Embryonic facial prominence (tissue), 1 donor: ENCODE measurements around the gene C8B.

Experiments used
- DNase-seq: peaks from one replicate; pipeline ENCODE4 v3.0.0-alpha.2; 2016; ENCODE audit errors: extremely low spot score

C8B gene

GRCh38 chr1:56931686-56932085, 34.1 kb downstream of the C8B start:
- DNase-seq = no peak

- no peak for DNase-seq
These were observed 34.6 kb downstream of the C8B start for GRCh38 chr1:56931211-56931610.

GRCh38 chr1:56929492-56929891, 36.3 kb downstream of the C8B start:
- no peak for DNase-seq

- DNase-seq = no peak
These were observed 37.8 kb downstream of the C8B start for GRCh38 chr1:56927986-56928385.

GRCh38 chr1:56927171-56927570, 38.6 kb downstream of the C8B start:
- no peak for DNase-seq

- no peak for DNase-seq
These were observed 40.6 kb downstream of the C8B start for GRCh38 chr1:56925193-56925592.

- no peak for DNase-seq
These were observed 41.7 kb downstream of the C8B start for GRCh38 chr1:56924116-56924515.

GRCh38 chr1:56923201-56923600, 42.6 kb downstream of the C8B start:
- no peak for DNase-seq

- DNase-seq = no peak
These were observed 43.3 kb downstream of the C8B start for GRCh38 chr1:56922507-56922906.

DNA sequence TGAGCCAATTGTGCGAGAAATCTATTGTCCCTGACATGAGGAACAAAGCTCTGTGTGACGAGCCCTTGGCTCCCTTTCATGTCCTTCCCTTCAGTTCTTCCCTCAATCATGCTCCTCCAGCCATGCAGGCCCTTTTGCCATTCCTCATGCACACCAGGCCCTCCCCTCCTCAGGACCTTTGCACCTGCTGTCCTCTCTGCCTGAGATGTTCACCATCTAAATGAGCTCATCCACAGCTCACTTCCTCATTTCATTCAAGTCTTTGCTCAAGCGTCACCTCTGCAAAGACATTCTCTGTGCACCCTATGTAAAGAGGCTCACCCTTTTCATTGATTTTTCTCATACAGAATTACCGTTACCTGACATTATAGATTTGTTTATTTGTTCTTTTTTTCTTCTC, 43.7 kb downstream of the C8B start:
- DNase-seq = no peak

DNA sequence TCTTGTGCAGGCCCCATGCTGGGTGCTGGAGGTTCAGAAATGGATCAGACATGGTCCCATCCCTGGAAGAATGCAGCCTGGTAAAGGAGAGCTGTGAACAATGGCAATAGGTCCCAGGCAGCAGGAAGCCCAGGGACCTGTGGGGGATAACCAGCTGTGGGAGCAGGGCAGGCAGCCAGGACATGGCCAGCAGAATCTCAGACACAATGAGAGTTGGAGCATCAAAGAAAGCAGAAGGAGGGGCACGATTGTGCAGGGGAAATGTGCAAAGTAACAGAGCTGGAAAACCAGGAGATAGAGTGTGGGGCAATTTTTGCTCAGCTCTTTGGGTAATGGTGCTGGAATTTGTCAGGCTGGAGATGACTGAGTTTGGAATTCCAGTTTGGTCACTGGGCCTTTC, 44.3 kb downstream of the C8B start:
- no peak for DNase-seq

DNA sequence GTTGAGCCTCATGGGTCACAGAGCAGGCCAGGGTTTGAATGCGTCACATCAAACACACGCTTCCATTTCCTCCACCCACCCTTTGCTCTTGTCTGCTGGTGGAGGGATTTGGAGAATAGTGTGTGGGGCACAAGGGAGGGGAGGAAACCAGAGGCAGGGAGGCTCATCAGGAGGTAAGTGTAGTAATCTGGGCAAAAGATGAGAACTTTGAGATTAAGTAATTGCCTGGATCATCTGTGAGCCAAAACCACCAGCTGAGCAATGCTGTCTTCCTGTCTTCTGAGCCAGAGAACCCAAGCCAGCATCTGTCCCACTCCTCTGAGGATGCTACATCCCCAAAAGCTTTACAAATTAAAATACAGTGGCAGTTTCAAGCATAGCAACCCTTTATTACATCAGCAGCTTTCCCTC, 45.2 kb downstream of the C8B start:
- no peak for DNase-seq

DNA sequence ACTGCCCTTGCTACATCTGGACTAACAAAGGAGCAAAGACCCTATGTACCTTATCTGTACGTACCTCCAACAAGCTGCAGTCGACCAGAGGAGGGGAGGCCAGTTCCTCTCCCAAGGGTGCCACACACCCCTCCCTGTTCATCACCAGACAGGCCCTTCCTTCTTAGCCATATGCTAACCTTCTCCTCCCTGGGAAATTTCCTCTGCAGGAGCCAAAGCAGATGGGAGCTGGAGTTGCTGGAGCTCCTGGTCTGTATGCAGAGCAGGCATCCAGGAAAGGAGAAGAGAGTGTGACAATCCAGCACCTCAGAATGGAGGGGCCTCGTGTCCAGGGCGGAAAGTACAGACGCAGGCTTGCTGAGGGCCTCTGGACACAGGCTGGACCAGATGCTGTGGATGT, 48.5 kb downstream of the C8B start:
- no peak for DNase-seq

- DNase-seq = no peak
These were observed 49.2 kb downstream of the C8B start for GRCh38 chr1:56916630-56917029.

- DNase-seq = no peak
These were observed 49.9 kb downstream of the C8B start for GRCh38 chr1:56915960-56916359.

- DNase-seq = no peak
These were observed 53.5 kb downstream of the C8B start for GRCh38 chr1:56912325-56912724.

DNA sequence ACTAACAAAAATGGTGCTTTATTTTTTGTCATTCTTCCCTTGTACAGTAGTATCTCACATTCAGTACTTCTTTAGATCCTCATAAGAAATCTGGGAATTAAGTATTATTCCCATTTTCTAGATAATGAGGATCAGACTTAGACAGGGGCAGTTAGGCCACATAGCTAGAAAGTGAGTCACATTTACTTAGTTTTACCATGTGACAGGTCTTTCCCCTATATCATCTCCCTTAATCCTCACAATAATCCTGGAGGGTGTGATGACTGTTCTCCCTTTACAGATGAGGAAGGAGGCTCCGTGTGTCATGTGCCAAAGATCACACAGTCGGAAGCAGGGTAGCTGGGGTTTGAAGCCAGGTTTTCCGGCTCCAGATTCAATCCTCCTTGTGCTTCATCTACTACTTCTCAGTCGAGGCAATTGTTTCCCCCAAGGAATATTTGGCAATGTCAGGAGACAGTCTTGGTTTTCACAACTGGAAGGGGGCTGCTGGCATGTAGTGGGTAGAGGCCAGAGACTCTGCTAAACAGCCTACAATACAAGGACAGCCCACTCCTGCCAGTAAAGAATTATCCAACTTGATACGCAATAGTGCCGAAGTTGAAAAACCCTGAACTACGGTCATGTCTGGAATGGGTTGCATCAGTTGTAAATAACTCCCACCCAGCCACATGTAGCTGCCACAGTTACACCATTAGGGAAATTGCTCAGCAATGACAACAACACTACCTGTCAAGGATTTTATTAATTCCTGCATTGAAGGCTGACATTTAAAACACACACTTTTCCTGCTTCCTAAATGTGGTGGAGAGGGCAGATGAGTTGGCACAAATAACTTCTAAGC, 54.5 kb downstream of the C8B start:
- DNase-seq = no peak

DNA sequence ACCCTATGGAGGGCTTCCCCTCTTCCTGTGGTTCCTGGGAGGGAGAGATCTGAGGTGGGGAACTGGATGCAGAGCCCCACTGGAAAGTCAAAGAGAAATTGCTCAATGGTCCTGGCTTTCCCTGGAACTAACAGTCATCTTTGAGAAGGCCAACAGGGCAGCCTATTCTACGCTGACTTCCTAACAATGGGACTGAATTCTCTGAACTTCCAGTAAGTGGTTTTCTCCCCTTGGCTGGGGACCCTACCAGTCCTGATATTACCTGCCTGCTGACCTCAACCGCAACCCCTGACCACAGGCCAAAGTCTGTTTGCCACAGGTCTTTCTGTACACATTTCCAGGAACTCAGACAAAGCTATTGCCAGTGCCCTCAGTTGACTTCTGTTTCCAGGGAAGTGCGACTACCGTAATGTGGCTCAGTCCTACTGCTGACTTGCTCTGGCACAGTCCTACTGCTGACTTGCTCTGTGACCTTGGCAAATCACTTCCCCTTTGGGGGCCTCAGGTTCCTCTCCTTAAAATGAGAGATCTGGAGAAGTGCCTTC, 55.3 kb downstream of the C8B start:
- no peak for DNase-seq

DNA sequence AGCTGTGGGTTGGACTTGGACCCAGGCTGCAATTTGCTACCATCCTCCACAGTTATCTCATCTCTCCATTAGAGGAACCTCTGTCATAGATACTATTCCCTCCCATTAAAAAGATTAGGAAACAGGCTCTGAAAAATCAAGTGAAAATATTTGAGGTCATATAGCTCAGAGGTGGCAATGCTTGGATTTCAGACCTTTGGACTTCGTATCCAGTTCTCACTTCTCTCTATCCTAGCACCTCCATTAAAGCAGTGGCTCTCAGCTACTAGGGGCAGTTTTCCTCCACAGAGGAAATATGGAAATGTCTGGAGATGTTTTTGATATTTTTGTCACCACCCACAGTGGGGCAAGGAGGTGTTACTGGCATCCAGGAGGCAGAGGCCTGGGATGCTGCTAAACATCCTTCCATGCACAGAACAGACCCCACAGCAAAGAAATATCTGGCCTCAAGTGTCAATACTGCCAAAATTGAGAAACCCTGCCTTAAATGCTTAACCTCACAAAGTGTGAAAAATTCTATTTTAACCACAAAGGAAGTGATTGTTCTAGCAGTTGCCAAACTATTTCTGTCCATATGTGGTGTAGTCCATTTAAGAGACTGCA, 57.1 kb downstream of the C8B start:
- DNase-seq = no peak

DNA sequence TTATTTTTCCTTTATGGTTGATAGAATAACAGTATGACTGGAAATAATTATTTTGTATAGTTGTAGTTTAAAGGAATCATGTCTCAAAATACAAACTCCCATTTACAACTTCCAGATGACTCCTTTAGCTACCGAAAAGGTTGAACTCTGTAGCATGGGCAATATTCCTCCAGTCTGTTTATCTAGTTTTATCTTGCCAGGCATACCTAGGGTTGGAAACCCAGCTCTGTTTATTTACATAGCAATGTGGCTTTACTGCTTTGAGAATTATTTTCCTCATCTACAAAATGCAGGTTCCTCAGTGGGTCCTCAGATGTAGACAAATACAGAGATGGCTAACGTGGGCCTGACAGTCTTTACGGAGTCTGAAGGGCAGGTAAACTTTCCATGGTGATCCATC, 60.1 kb downstream of the C8B start:
- DNase-seq = no peak

DNA sequence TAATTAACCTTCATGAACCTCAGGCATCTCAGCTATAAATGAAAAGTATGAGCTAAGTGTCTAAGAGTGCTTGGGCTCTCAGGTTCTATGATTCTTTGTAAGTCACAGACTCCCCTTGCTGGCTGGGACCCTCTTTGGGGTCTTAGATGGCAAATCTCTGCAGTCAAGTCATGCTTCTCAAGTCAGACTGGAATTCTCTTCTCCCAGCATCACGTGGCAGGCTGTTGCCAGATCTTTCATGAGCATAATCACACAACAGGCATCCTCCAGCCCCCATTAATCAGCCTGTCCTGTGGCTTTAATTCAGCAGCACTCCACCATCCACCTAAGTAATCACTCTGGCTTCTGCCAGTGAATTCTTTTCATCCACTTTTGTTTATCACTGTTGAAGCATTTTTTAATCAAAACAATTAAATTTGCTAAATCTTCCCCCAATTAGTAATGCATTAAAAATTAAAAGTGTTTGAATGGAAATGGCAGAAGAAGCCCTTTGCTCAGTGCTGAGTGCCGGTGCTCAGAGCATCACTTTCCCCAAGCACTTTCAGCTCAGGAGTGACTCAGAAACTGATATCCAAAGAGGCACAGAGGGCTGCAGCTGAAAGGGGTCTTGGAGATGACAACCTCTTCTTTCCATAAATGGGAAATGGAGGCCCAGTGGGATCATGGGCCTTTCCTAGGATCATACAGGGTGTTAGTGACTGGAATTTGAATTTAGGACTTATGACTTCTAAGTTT, 61.0 kb downstream of the C8B start:
- DNase-seq = no peak

DNA sequence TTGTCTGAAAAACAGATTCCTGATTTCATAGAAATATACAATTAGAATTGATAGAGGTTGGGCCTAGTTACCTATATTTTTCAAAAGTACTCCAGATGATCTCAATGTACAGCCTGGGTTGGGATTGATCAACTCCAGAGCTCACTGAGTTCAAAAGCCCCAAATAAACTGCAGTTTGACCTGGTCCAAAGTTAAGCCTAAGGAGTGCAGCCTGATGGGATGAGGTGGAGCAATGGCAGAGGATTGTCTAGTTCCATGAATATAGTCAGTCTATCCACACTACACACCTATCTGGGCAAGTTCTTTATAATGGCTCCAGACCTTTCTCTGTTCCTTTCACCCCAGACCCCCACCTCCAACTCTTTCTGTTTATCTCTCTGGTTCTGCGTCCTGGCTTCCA, 62.0 kb downstream of the C8B start:
- no peak for DNase-seq

DNA sequence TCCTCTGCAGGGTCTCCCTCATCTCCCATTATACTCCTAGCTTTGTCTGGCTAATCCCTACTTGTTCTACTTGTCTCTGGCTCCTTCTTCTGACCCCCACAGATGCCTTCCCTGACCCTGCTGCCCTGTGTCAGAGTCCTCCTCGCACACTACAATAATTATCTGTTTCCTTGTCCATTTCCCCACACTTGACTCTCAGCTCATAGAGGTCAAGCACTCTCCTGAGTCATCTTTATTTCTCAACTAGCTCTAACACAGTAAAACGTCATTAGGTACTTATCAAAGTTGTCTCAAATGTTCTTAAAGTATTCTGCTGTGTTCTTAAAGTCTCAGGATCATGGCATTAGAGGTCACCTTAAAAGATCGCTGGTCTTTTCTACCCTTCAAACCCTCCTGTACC, 64.1 kb downstream of the C8B start:
- no peak for DNase-seq
